H1 (cell line): ENCODE results near the gene SBNO2. TPM values are rescaled to one million over a fixed set of nuclear protein-coding genes. Genes with fewer than 3 reads are reported as not detected.

ENCODE experiments used
- CBX5 ChIP-seq: fragments of 300-800, 300-1000 bp; sonication (generic); IDR thresholded peaks from 2 replicates; pipeline ENCODE4 v1.7.1; 2016; ENCODE audit warnings: antibody characterized with exemption, low read length, low read depth
- EGR1 ChIP-seq: IDR thresholded peaks from 2 replicates; pipeline ENCODE4 v1.6.1; 2011; ENCODE audit warnings: low read depth, low read length, borderline replicate concordance
- POLR2A ChIP-seq, 2 experiments: IDR thresholded peaks; 1 replicate in 1 of 2; 2 replicates in 1 of 2; pipeline ENCODE4 v1.6.1; 2011; ENCODE audit warnings: low read depth in 2 of 2, low read length in 2 of 2, mild to moderate bottlenecking in 2 of 2; ENCODE audit errors: control extremely low read depth in 1 of 2
- POLR2AphosphoS5 ChIP-seq: IDR thresholded peaks from 2 replicates; pipeline ENCODE4 v1.6.1; 2011; ENCODE audit warnings: low read depth, low read length
- POU5F1 ChIP-seq: IDR thresholded peaks from 2 replicates; pipeline ENCODE4 v1.6.1; 2011; ENCODE audit warnings: low read depth, mild to moderate bottlenecking, low read length, moderate library complexity
- RAD21 ChIP-seq, 2 experiments: IDR thresholded peaks in 1 of 2; conservative IDR thresholded peaks in 1 of 2; 2 replicates each; pipeline ENCODE4 v1.6.1; 2011; ENCODE audit warnings: low read depth in 2 of 2, low read length in 2 of 2, improper control_type of control experiment in 1 of 2, inconsistent platforms in 1 of 2, mild to moderate bottlenecking in 1 of 2, moderate library complexity in 1 of 2
- SIN3A ChIP-seq, 2 experiments: IDR thresholded peaks in 1 of 2; conservative IDR thresholded peaks in 1 of 2; 2 replicates each; pipeline ENCODE4 v1.6.1; 2011 to 2012; ENCODE audit warnings: low read length in 2 of 2, improper control_type of control experiment in 1 of 2, low read depth in 1 of 2, mild to moderate bottlenecking in 1 of 2
- polyA plus RNA-seq, 7 experiments: library from polyadenylated mRNA; depleted of rRNA in 3 of 7; stranded (reverse) in 5 of 7; unstranded in 2 of 7; fragments of >200 nt in 5 of 7; fragments of 200-250 nt in 2 of 7; gene quantifications; 1 replicate in 5 of 7; 2 replicates in 1 of 7; 4 replicates in 1 of 7; pipeline versions ENCODE4 v1.2.1 to v1.2.3, GENCODE V29; 2011 to 2013; ENCODE audit warnings: missing spikeins in 2 of 7, mixed read lengths in 2 of 7
- total RNA-seq: library from RNA; stranded (reverse); fragmentation: NEBNext Ultra II Directional; extraction: Animal tissue kit (Norgen Biotek cat#: 25700); gene quantifications from 2 replicates; pipeline ENCODE4 v1.2.1, GENCODE V29; 2021

Gene SBNO2
- total and polyA plus RNA-seq, 2 of the 8 experiments (the other 6 are each of a cell fraction or from before 2014, with no cell fraction given) = 12.2 to 31.4 TPM

DNA sequence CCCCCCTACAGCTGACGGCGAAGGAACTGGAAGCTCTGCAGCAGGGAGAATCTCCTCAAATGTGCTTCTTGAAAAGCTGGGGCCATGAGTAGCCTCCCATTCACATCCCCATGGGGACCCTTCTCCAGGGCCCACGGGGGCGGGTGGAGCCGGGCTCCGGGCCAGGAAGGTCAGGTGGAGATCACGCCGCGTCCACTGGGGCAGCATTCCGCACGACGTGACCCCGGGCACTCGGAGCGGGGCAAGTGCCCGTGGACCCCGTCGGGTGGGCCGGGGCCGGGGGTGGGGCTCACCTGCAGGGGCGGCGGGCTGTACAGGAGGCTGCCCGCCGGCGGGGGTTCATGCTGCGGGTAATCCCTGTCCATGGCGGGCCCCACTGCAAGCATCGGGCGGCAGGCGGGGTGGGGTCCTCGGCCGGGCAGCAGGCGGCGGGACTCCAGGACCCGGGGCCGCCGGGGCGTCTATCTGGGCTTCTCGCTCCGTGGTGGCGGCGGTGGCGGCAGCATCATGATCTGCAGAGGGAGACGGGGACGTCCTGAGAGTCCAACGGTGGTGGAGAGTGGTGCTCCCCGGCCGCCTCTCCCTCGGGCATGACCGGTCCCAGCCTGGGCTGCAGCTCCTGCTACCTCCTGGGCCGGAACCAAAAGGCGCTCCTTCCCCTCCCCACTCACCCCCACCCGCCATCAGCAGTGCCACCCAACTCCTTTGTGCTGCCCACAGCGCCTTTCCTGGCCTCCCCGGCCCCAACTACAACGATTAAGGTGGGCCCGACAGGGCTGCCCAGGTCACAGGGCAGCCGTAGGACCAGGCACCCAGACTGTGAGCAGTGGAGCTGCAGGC lies 20.0 kb downstream of the SBNO2 start (continued):
- no peak for TF ChIP-seq CBX5
- TF ChIP-seq POLR2A (IDR thresholded peaks at IDR 0.05; ENCODE audit: control extremely low read depth in 1 of 2, low read depth in 2 of 2, low read length in 2 of 2) = no peak
- no peak for TF ChIP-seq POLR2AphosphoS5
- no peak for TF ChIP-seq EGR1
- no peak for TF ChIP-seq POU5F1
- no peak for TF ChIP-seq SIN3A (conservative IDR thresholded peaks at IDR 0.05 in 1 of 2, IDR thresholded peaks at IDR 0.05 in 1 of 2; ENCODE audit: low read depth in 1 of 2, low read length in 2 of 2)
- no peak for TF ChIP-seq RAD21 (IDR thresholded peaks at IDR 0.05 in 1 of 2, conservative IDR thresholded peaks at IDR 0.05 in 1 of 2; ENCODE audit: low read depth in 2 of 2, low read length in 2 of 2)
